ENCODE results near the gene PIGP.

Gene PIGP

DNA sequence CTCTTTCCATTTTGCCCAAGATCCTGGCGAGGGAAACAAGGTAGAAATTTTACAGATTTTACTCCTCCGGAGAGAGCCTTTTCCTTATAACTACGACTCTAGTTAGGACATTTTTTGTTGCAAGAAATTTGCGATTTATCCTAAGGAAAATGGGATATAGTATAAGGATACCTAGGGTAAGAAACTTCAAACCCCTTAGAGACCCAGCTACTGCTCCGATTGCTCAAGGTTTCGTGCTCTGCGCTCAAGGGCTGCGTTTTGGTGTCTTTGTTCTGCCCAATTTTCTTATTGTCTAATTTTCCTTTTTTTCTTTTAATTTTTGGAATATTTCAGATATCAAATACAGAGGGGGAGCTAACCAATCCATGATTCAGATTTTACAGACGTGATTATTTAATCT is 1.7 kb upstream of the PIGP start:
- H3K36me3 ChIP-seq (ENCODE audit: insufficient read depth): no peaks in the 10 kb centered on the region
- H3K4me2 ChIP-seq: peak overlapping the region; percentile 98
- H2AFZ ChIP-seq (ENCODE audit: low read depth): peak overlapping the region; percentile 96
- no peaks in the 10 kb centered on the region for H3K27me3 ChIP-seq (ENCODE audit: insufficient read depth, low read depth)
- H4K20me1 ChIP-seq (ENCODE audit: insufficient read depth): no peaks in the 10 kb centered on the region; the same call in 1 of the 2 replicates
- peaks cover 20% of the 10 kb centered on the region for H3K4me1 ChIP-seq (ENCODE audit: low read depth, poor library complexity, severe bottlenecking)
- H3K9ac ChIP-seq: peak overlapping the region; percentile 95; the same call in 1 of the 2 replicates
- H3K79me2 ChIP-seq (ENCODE audit: insufficient read depth, low read depth): peaks cover 53% of the 10 kb centered on the region
- TF ChIP-seq, protein P1, sequence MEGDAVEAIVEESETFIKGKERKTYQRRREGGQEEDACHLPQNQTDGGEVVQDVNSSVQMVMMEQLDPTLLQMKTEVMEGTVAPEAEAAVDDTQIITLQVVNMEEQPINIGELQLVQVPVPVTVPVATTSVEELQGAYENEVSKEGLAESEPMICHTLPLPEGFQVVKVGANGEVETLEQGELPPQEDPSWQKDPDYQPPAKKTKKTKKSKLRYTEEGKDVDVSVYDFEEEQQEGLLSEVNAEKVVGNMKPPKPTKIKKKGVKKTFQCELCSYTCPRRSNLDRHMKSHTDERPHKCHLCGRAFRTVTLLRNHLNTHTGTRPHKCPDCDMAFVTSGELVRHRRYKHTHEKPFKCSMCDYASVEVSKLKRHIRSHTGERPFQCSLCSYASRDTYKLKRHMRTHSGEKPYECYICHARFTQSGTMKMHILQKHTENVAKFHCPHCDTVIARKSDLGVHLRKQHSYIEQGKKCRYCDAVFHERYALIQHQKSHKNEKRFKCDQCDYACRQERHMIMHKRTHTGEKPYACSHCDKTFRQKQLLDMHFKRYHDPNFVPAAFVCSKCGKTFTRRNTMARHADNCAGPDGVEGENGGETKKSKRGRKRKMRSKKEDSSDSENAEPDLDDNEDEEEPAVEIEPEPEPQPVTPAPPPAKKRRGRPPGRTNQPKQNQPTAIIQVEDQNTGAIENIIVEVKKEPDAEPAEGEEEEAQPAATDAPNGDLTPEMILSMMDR (conservative IDR thresholded peaks at IDR 0.05; ENCODE audit: low read depth, low read length): no peak
- H3K27ac ChIP-seq: no peak overlapping the region
- H3K4me3 ChIP-seq (IDR thresholded peaks at IDR 0.05; ENCODE audit: insufficient read depth, low read depth, low read length): no peak overlapping the region

DNA sequence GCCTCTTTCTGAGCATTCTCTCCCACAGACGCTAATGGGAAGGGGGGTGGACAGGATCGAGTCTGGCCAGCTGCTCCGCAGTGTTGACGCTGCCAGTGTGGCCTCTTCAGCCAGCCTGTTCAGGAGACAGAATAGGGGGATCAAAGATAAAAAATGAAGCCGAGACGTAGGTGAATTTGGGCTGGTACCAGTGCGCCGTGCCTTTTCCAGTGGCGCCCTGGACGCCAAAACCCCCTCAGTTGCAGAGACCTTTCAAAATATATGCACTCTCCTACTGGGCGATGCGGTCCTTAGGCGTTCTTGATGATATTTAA is 1.3 kb upstream of the PIGP start:
- peaks cover 53% of the 10 kb centered on the region for H3K79me2 ChIP-seq (ENCODE audit: insufficient read depth, low read depth)
- peak overlapping the region; percentile 98 for H3K4me2 ChIP-seq
- no peaks in the 10 kb centered on the region for H3K27me3 ChIP-seq (ENCODE audit: insufficient read depth, low read depth)
- TF ChIP-seq, protein P1 (conservative IDR thresholded peaks at IDR 0.05; ENCODE audit: low read depth, low read length): no peak
- no peaks in the 10 kb centered on the region for H3K36me3 ChIP-seq (ENCODE audit: insufficient read depth)
- H3K27ac ChIP-seq: peak overlapping the region; percentile 58; the same call in 1 of the 2 replicates
- H3K4me1 ChIP-seq (ENCODE audit: low read depth, poor library complexity, severe bottlenecking): peaks cover 20% of the 10 kb centered on the region
- H3K9ac ChIP-seq: peak overlapping the region; percentile 95; the same call in 1 of the 2 replicates
- peak overlapping the region; percentile 96 for H2AFZ ChIP-seq (ENCODE audit: low read depth)
- no peaks in the 10 kb centered on the region; the same call in 1 of the 2 replicates for H4K20me1 ChIP-seq (ENCODE audit: insufficient read depth)
- H3K4me3 ChIP-seq (IDR thresholded peaks at IDR 0.05; ENCODE audit: insufficient read depth, low read depth, low read length): peak overlapping the region; percentile 65

DNA sequence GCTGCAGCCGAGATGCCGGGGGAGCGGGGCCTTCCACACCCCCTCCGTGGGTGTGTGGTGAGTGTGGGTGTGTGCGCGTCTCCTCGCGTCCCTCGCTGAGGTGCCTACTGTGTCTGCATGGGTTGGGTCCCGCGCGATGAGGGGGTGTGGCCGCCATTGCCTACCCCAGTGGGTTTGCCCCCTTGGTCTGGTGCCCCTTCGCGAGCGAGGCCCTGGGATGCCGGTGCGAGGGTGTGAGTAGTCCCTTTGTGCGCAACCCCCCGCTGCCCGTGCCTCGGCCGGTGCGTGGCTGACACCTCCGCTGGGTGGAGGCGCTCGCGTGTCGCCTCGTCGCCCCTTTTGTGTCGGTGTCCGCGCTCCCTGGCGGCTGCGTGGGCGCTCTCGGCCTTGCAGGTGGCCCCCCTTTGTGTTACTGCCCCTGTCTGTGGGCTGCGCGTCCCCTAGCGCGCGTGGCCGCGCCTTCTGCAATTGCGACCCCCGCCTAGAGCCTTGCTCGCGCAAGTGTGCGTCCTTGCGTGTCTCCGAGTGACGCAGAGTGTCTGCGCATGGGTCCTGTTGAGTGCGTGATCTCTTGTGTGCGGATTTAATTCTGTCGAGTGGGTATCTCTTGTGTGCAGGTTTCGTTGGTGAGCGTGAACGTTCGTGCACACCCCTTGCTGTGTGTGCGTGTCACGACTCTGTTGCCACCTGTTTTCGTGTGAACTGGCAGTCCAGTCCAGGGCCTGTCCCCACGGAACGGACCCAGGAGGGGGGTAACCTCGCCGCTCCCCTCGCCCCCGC is 736 bp upstream of the PIGP start:
- Histone ChIP-seq H3K4me1 (ENCODE audit: low read depth, poor library complexity, severe bottlenecking) (peaks cover 20% of the 10 kb centered on the region), H3K79me2 (ENCODE audit: insufficient read depth, low read depth) (peaks cover 48% of the 10 kb centered on the region), H3K36me3 (ENCODE audit: insufficient read depth) (no peaks in the 10 kb centered on the region), H3K4me2 (peak overlapping the region; percentile 98), H4K20me1 (ENCODE audit: insufficient read depth) (no peaks in the 10 kb centered on the region; the same call in 1 of the 2 replicates), H3K27me3 (ENCODE audit: insufficient read depth, low read depth) (no peaks in the 10 kb centered on the region), H2AFZ (ENCODE audit: low read depth) (peak overlapping the region; percentile 96), H3K9ac (peak overlapping the region; percentile 95), H3K27ac (peak overlapping the region; percentile 58), H3K4me3 (IDR thresholded peaks at IDR 0.05; ENCODE audit: insufficient read depth, low read depth, low read length) (peak overlapping the region; percentile 65)
- TF ChIP-seq, protein P1 (conservative IDR thresholded peaks at IDR 0.05; ENCODE audit: low read depth, low read length): 0 out of 2 replicates have a peak, but pooled peaks have one; percentile 6

DNA sequence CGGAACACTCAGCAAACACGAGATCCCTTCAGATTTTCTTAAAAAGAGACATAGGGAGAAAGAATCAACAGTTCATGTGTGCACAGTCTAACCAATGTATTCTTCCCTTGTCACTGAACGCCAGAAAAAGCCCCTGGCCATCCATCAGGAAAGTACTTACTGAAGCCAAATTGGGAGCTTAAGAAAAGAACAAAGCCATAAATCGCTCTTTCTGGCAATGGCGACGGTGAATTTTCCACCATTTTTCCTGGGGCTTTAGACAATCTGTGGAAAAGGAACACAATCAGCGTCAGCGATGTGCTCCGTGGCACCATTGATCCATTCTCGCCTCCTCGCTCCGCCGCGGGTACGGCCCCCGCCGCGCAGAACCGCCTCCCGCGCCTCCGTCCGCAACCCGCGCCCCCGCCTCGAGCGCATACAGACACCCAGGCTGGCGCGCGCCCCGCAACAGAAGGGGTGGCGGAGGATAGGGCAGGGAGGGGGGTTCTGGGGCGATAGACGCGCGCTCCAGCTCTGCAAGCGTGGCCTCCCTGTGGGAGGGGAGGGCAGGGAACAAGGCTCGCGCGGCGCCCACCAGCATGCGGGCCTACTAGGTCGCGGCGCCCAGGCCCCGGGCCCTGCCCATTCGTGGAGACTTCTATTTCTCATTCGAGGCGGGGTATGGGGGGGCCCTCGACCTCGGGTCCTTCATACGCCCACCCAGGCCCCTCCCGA is 440 bp downstream of the PIGP start:
- H2AFZ ChIP-seq (ENCODE audit: low read depth): peak overlapping the region; percentile 73

More for the DNA sequence above, 440 bp downstream of the PIGP start:
- Histone ChIP-seq H3K27ac (peak overlapping the region; percentile 80), H3K27me3 (ENCODE audit: insufficient read depth, low read depth) (no peaks in the 10 kb centered on the region), H3K4me1 (ENCODE audit: low read depth, poor library complexity, severe bottlenecking) (peaks cover 20% of the 10 kb centered on the region), H4K20me1 (ENCODE audit: insufficient read depth) (no peaks in the 10 kb centered on the region; the same call in 1 of the 2 replicates), H3K4me3 (IDR thresholded peaks at IDR 0.05; ENCODE audit: insufficient read depth, low read depth, low read length) (no peak overlapping the region), H3K36me3 (ENCODE audit: insufficient read depth) (no peaks in the 10 kb centered on the region), H3K9ac (peak overlapping the region; percentile 95), H3K79me2 (ENCODE audit: insufficient read depth, low read depth) (peaks cover 39% of the 10 kb centered on the region), H3K4me2 (peak overlapping the region; percentile 34)
- TF ChIP-seq, protein P1 (conservative IDR thresholded peaks at IDR 0.05; ENCODE audit: low read depth, low read length): no peak

All from KMS-11 (cell line).